Measurements from ENCODE around the gene SLC2A13. TPM values are rescaled to one million over a fixed set of nuclear protein-coding genes. Genes with fewer than 3 reads are reported as not detected.

SLC2A13 gene
- total and polyA plus RNA-seq, 10 of the 15 experiments (the other 5 are each of a cell fraction or from before 2014, with no cell fraction given): 0.05 to 3.7 (median 0.25) TPM

DNA sequence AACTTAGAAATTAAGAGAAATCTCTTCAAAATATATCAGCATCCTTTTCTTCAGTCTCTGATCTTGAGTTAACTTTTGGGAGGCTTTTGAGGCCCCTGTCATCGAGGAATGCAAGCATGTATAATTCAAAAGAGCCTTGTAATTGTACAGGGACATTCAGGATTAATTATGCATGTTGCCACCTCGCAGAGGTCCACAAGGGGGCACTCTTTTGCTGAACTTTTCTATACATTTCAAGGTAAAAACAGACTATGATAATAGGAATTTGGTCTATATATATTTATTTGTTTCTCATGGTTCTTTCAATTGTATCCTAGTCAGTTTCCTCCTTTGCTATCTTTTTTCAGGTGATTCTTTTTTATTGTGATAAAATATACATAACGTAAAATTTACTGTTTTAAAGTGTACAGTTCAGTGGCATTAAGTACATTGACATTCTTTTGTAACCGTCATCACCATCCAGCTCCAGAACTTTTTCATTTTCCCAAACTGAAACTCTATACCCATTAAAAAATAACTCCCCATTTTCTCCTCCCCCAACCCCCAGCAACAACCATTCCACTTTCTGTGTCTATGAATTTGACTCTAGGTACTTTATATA, 47.0 kb upstream of the SLC2A13 start (continued):
- TF ChIP-seq, protein P1, sequence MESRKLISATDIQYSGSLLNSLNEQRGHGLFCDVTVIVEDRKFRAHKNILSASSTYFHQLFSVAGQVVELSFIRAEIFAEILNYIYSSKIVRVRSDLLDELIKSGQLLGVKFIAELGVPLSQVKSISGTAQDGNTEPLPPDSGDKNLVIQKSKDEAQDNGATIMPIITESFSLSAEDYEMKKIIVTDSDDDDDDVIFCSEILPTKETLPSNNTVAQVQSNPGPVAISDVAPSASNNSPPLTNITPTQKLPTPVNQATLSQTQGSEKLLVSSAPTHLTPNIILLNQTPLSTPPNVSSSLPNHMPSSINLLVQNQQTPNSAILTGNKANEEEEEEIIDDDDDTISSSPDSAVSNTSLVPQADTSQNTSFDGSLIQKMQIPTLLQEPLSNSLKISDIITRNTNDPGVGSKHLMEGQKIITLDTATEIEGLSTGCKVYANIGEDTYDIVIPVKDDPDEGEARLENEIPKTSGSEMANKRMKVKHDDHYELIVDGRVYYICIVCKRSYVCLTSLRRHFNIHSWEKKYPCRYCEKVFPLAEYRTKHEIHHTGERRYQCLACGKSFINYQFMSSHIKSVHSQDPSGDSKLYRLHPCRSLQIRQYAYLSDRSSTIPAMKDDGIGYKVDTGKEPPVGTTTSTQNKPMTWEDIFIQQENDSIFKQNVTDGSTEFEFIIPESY (IDR thresholded peaks at IDR 0.05): no peak
- peak; percentile 84 for TF ChIP-seq RAD21 (IDR thresholded peaks at IDR 0.05; ENCODE audit: insufficient read depth, low read depth, low read length)
- no peak for TF ChIP-seq CEBPB (IDR thresholded peaks at IDR 0.05; ENCODE audit: borderline replicate concordance in 1 of 2, low read depth in 2 of 2, low read length in 2 of 2)
- no peak for TF ChIP-seq DPF2 (IDR thresholded peaks at IDR 0.05)
- TF ChIP-seq CHD4 (IDR thresholded peaks at IDR 0.05): no peak
- TF ChIP-seq SREBF2 (IDR thresholded peaks at IDR 0.05; ENCODE audit: low read length): no peak
- no peak for TF ChIP-seq SRF (IDR thresholded peaks at IDR 0.05; ENCODE audit: low read depth in 2 of 2, low read length in 2 of 2)
- TF ChIP-seq, protein P2, sequence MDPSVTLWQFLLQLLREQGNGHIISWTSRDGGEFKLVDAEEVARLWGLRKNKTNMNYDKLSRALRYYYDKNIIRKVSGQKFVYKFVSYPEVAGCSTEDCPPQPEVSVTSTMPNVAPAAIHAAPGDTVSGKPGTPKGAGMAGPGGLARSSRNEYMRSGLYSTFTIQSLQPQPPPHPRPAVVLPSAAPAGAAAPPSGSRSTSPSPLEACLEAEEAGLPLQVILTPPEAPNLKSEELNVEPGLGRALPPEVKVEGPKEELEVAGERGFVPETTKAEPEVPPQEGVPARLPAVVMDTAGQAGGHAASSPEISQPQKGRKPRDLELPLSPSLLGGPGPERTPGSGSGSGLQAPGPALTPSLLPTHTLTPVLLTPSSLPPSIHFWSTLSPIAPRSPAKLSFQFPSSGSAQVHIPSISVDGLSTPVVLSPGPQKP (IDR thresholded peaks at IDR 0.05; ENCODE audit: low read depth, low read length): no peak
- TF ChIP-seq EZH2 (IDR thresholded peaks at IDR 0.05; ENCODE audit: borderline replicate concordance, control insufficient read depth, low read depth, low read length): no peak
- peak; percentile 86; the same call in 1 of the 2 replicates for TF ChIP-seq SMC3 (IDR thresholded peaks at IDR 0.05; ENCODE audit: borderline replicate concordance, low read length)
- TF ChIP-seq POU2F2 (IDR thresholded peaks at IDR 0.05; ENCODE audit: borderline replicate concordance, low read depth, low read length): peak; percentile 82; the same call in 1 of the 3 replicates

Data from GM12878 (cell line).